Activated B cell treated with CpG ODN at 0.5 μM for 24 hours (primary cell): ENCODE data around the gene BFSP1. TPM values are rescaled to one million over a fixed set of nuclear protein-coding genes. Genes with fewer than 3 reads are reported as not detected.

ENCODE experiments used
- ATAC-seq: fragments of 200-7000 bp; cut with Tn5 transposase; one replicate; pipeline ENCODE4 v1.10.0; 2021; ENCODE audit warnings: low read depth, mild to moderate bottlenecking, moderate library complexity
- CTCF ChIA-PET: fragments of 350-600 bp; sonication (Branson Sonifier 250); formaldehyde crosslinking; loops from one replicate; lab custom pipeline; 2021; ENCODE audit warnings: antibody characterized with exemption; lab: Charles Lee
- POLR2A ChIA-PET: fragments of 350-600 bp; sonication (Branson Sonifier 250); formaldehyde crosslinking; loops from one replicate; lab custom pipeline; 2021; ENCODE audit warnings: antibody characterized with exemption; lab: Charles Lee
- DNase-seq: peaks from one replicate; pipeline ENCODE4 v3.0.0; 2022
- H3K27ac Mint-ChIP-seq: one replicate; pipeline ENCODE4 v1.8.0; 2020; ENCODE audit warnings: mixed read lengths
- H3K27me3 Mint-ChIP-seq: one replicate; pipeline ENCODE4 v1.8.0; 2021; ENCODE audit warnings: mixed read lengths
- H3K36me3 Mint-ChIP-seq: one replicate; pipeline ENCODE4 v1.8.0; 2021; ENCODE audit warnings: low read depth, mixed read lengths
- H3K4me1 Mint-ChIP-seq: one replicate; pipeline ENCODE4 v1.8.0; 2021; ENCODE audit warnings: mixed read lengths
- H3K4me3 Mint-ChIP-seq: one replicate; pipeline ENCODE4 v1.8.0; 2020; ENCODE audit warnings: mild to moderate bottlenecking, mixed read lengths
- H3K9me3 Mint-ChIP-seq: one replicate; pipeline ENCODE4 v1.8.0; 2020; ENCODE audit warnings: mixed read lengths
- CTCF ChIP-seq: fragments of 200-600 bp; IDR thresholded peaks from one replicate; pipeline ENCODE4 v1.8.0; 2022; ENCODE audit warnings: antibody characterized with exemption, mild to moderate bottlenecking
- intact Hi-C: fragments of 100-400 bp; cut with micrococcal nuclease; formaldehyde crosslinking; loops from one replicate; pipeline ENCODE4 v1.15.1; 2024
- total RNA-seq: library from RNA; stranded (reverse); gene quantifications from 2 replicates; pipeline ENCODE4 v1.2.3, GENCODE V29; 2022

BFSP1 gene
- total RNA-seq, 1 donor from 2014 or later = not detected

- peak overlapping the region; percentile 57 for H3K4me3 Mint-ChIP-seq
- DNase-seq = no peak
- no peak for TF ChIP-seq CTCF
- H3K27me3 Mint-ChIP-seq = peaks cover 2% of the 10 kb centered on the region
- POLR2A ChIA-PET = interaction anchor here (0.6 to 1.6 kb wide), 3 partner anchors 436 to 719 kb away, joined by 3 to 12 read pairs (median 3); partner anchors contain the start of genes KAT14, PET117 and ZNF133
- H3K9me3 Mint-ChIP-seq = no peaks in the 10 kb centered on the region
- H3K27ac Mint-ChIP-seq = peak overlapping the region; percentile 18
- intact Hi-C loops = loop anchor here (1.0 kb wide), 2 partner anchors 31 to 113 kb away; partner anchors contain the start of gene RRBP1
- H3K4me1 Mint-ChIP-seq = peaks cover 16% of the 10 kb centered on the region
- peaks cover 7% of the 10 kb centered on the region for H3K36me3 Mint-ChIP-seq
- CTCF ChIA-PET = interaction anchor here (0.7 kb wide), 1 partner anchor 63 kb away, joined by 3 read pairs; no protein-coding TSS in a partner anchor
- no peak for ATAC-seq
Observed at GRCh38 chr20:17568972-17569521, 37.9 kb upstream of the BFSP1 start.

GRCh38 chr20:17568045-17568788 is 37.0 kb upstream of the BFSP1 start:
- Mint-ChIP-seq H3K27me3 (peaks cover 2% of the 10 kb centered on the region), H3K27ac (no peak overlapping the region), H3K36me3 (peaks cover 7% of the 10 kb centered on the region), H3K4me3 (peak overlapping the region; percentile 33), H3K4me1 (peaks cover 16% of the 10 kb centered on the region), H3K9me3 (no peaks in the 10 kb centered on the region)
- ATAC-seq (no peak), DNase-seq (no peak)
- CTCF ChIA-PET = no interaction called here
- POLR2A ChIA-PET = no interaction called here
- no peak for TF ChIP-seq CTCF
- intact Hi-C loops = no loop called here

GRCh38 chr20:17566345-17566744 is 35.2 kb upstream of the BFSP1 start:
- H3K4me3 Mint-ChIP-seq = no peak overlapping the region
- peaks cover 2% of the 10 kb centered on the region for H3K27me3 Mint-ChIP-seq
- DNase-seq (no peak), ATAC-seq (no peak)
- ChIA-PET POLR2A (no interaction called here), CTCF (no interaction called here)
- no peaks in the 10 kb centered on the region for H3K9me3 Mint-ChIP-seq
- intact Hi-C loops = no loop called here
- peaks cover 9% of the 10 kb centered on the region for H3K4me1 Mint-ChIP-seq
- no peak overlapping the region for H3K27ac Mint-ChIP-seq
- no peak for TF ChIP-seq CTCF
- peaks cover 7% of the 10 kb centered on the region for H3K36me3 Mint-ChIP-seq

GRCh38 chr20:17565169-17565845 is 34.1 kb upstream of the BFSP1 start:
- DNase-seq (no peak), ATAC-seq (no peak)
- Mint-ChIP-seq H3K27me3 (peaks cover 2% of the 10 kb centered on the region), H3K27ac (no peak overlapping the region), H3K4me1 (peaks cover 2% of the 10 kb centered on the region), H3K9me3 (no peaks in the 10 kb centered on the region), H3K4me3 (no peak overlapping the region), H3K36me3 (peaks cover 3% of the 10 kb centered on the region)
- TF ChIP-seq CTCF = no peak
- ChIA-PET CTCF (no interaction called here), POLR2A (no interaction called here)
- intact Hi-C loops = no loop called here

GRCh38 chr20:17562804-17563305 is 31.7 kb upstream of the BFSP1 start:
- Mint-ChIP-seq H3K4me1 (no peaks in the 10 kb centered on the region), H3K27me3 (peaks cover 2% of the 10 kb centered on the region), H3K9me3 (no peaks in the 10 kb centered on the region), H3K36me3 (no peaks in the 10 kb centered on the region), H3K4me3 (no peak overlapping the region), H3K27ac (no peak overlapping the region)
- POLR2A ChIA-PET = no interaction called here
- ATAC-seq (no peak), DNase-seq (no peak)
- TF ChIP-seq CTCF = no peak
- intact Hi-C loops = no loop called here
- CTCF ChIA-PET = no interaction called here
